ENCODE measurements around the gene C2orf81.

C2orf81 gene

DNA sequence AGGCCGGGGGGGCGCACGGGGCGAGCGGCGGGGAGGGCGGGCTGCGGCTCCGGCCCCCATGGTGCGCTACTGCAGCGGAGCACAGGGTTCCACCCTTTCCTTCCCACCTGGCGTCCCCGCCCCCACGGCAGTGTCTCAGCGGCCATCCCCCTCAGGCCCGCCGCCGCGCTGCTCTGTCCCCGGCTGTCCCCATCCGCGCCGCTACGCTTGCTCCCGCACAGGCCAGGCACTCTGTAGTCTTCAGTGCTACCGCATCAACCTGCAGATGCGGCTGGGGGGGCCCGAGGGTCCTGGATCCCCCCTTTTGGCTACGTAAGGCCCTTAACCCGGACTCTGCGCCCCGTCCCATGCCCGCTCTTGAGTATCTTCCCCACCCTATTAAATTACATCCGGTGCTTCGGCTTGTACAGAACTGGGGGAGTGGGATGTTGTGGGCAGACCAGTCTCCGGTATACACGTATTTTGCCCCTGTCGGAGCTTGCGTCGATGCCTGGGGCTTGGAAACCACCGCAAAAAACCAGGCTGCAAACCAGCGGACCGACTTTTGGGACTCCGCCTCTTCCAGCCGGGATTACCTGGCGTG lies 36.2 kb upstream of the C2orf81 start:
- Histone ChIP-seq H3K27ac (peak overlapping the region; percentile 99), H3K4me1 (peaks cover 22% of the 10 kb centered on the region), H2AFZ (peak overlapping the region; percentile 91), H3K27me3 (ENCODE audit: control insufficient read depth, insufficient read depth, low read length) (no peaks in the 10 kb centered on the region), H3K79me2 (peaks cover 6% of the 10 kb centered on the region), H3K36me3 (ENCODE audit: control insufficient read depth, insufficient read depth, low read length) (no peaks in the 10 kb centered on the region), H3K4me3 (ENCODE audit: low read depth, low read length) (peak overlapping the region; percentile 90), H3K4me2 (ENCODE audit: low read length) (peak overlapping the region; percentile 96), H3K9me3 (ENCODE audit: control insufficient read depth, low read length) (no peaks in the 10 kb centered on the region), H3K9ac (peak overlapping the region; percentile 78)
- TF ChIP-seq, protein P1, sequence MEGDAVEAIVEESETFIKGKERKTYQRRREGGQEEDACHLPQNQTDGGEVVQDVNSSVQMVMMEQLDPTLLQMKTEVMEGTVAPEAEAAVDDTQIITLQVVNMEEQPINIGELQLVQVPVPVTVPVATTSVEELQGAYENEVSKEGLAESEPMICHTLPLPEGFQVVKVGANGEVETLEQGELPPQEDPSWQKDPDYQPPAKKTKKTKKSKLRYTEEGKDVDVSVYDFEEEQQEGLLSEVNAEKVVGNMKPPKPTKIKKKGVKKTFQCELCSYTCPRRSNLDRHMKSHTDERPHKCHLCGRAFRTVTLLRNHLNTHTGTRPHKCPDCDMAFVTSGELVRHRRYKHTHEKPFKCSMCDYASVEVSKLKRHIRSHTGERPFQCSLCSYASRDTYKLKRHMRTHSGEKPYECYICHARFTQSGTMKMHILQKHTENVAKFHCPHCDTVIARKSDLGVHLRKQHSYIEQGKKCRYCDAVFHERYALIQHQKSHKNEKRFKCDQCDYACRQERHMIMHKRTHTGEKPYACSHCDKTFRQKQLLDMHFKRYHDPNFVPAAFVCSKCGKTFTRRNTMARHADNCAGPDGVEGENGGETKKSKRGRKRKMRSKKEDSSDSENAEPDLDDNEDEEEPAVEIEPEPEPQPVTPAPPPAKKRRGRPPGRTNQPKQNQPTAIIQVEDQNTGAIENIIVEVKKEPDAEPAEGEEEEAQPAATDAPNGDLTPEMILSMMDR (IDR thresholded peaks at IDR 0.05) = no peak

DNA sequence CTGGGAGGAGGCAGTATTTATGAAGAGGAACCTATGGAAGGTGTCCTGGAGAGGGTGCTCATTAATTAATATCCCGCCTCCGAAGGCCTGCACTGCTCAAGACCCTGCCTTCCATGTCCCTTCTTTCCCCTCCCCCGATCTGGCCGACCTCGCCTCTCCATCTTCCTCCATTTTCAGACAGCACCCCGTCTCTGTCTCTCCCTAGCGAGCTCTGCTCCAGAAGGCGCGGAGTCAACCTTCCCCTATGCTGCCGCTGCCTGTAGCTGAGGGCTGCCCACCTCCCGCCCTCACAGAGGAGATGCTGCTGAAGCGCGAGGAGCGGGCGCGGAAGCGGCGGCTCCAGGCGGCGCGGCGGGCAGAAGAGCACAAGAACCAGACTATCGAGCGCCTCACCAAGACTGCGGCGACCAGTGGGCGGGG lies 35.7 kb upstream of the C2orf81 start:
- Histone ChIP-seq H3K79me2 (peaks cover 6% of the 10 kb centered on the region), H3K27ac (peak overlapping the region; percentile 99), H3K4me3 (ENCODE audit: low read depth, low read length) (peak overlapping the region; percentile 90), H2AFZ (peak overlapping the region; percentile 91), H3K36me3 (ENCODE audit: control insufficient read depth, insufficient read depth, low read length) (no peaks in the 10 kb centered on the region), H3K4me1 (peaks cover 22% of the 10 kb centered on the region), H3K4me2 (ENCODE audit: low read length) (peak overlapping the region; percentile 96), H3K9ac (no peak overlapping the region), H3K27me3 (ENCODE audit: control insufficient read depth, insufficient read depth, low read length) (no peaks in the 10 kb centered on the region), H3K9me3 (ENCODE audit: control insufficient read depth, low read length) (no peaks in the 10 kb centered on the region)
- TF ChIP-seq, protein P1 (IDR thresholded peaks at IDR 0.05) = no peak

DNA sequence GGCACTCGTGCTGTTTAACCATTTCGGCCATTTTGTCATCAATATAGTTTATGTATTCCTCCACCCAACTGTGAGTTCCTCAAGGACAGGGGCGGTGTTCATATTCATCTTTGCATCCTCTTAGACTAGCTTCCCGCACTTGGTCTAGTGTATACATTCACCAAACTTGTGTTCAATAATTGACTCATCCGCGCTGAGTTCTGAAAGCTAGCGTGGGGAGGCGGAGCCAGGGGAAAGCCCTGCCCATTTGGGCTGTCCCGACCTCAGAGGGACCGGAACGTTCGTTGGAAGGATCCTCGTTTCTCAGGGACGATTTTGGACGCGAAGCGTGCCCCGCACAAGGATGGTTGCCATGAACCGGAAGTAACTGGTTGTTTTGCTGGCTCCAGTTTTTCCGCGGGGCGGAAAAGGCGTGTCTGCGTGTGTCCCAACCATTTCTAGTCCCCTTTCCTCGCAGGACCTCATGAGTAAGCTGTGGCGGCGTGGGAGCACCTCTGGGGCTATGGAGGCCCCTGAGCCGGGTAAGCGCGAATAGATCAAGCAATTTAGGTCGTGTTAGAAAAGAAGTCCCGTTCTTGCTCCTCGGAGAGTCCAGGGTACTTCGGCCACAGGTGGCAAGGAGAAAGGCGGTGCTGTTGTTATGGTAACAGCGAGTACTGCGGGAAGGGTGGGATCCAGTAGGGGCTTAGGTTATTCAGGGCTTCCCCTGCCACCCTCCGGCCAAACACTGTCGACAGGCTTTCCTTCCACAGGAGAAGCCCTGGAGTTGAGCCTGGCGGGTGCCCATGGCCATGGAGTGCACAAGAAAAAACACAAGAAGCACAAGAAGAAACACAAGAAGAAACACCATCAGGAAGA lies 33.5 kb upstream of the C2orf81 start, which contains the start of gene INO80B:
TSS of gene INO80B (plus strand) at position 434 of the 858 bp plus-strand sequence. CDS start at position 464, 30 bp downstream.
- Histone ChIP-seq H3K4me3 (ENCODE audit: low read depth, low read length) (peak within 1 kb of the TSS; percentile 89), H3K4me2 (ENCODE audit: low read length) (peak within 1 kb of the TSS; percentile 88), H3K27me3 (ENCODE audit: control insufficient read depth, insufficient read depth, low read length) (no peaks in the 10 kb centered on the region), H3K79me2 (peaks cover 6% of the 10 kb centered on the region), H3K9me3 (ENCODE audit: control insufficient read depth, low read length) (no peaks in the 10 kb centered on the region), H3K9ac (peak within 1 kb of the TSS; percentile 41), H2AFZ (peak within 1 kb of the TSS; percentile 82), H3K27ac (peak within 1 kb of the TSS; percentile 43), H3K36me3 (ENCODE audit: control insufficient read depth, insufficient read depth, low read length) (no peaks in the 10 kb centered on the region), H3K4me1 (peaks cover 31% of the 10 kb centered on the region)
- TF ChIP-seq, protein P1 (IDR thresholded peaks at IDR 0.05) = no peak

DNA sequence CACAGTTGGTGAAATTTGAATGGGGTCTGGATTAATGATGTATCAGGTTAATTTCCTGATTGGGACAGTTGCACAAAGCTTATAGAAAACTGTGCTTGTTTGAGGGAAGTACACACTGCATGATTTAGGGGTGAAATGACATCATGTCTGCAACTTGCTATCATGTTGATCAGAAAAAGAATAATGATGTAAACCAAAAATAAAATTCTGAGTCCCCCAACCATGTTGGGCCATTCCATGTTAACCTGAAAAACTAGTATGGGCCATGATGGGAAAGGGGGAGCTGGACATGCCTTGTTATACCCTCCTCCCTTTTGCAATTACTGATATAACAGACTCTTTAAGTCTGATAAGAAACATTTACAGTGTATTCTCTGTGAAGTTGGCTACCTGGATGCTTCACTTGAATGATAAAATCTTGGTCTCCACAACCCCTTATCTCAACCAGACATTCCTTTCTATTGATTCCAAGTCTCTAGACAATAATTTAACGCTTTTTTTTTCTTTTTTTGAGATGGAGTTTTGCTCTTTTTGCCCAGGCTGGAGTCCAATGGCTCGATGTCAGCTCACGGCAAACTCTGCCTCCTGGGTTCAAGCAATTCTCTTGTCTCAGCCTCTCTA lies 29.3 kb upstream of the C2orf81 start:
- Histone ChIP-seq H3K79me2 (peaks cover 4% of the 10 kb centered on the region), H3K4me3 (ENCODE audit: low read depth, low read length) (no peak overlapping the region), H3K4me2 (ENCODE audit: low read length) (peak overlapping the region; percentile 43), H3K36me3 (ENCODE audit: control insufficient read depth, insufficient read depth, low read length) (no peaks in the 10 kb centered on the region), H2AFZ (peak overlapping the region; percentile 54), H3K9me3 (ENCODE audit: control insufficient read depth, low read length) (no peaks in the 10 kb centered on the region), H3K4me1 (peaks cover 19% of the 10 kb centered on the region), H3K27ac (no peak overlapping the region), H3K27me3 (ENCODE audit: control insufficient read depth, insufficient read depth, low read length) (no peaks in the 10 kb centered on the region), H3K9ac (no peak overlapping the region)
- TF ChIP-seq, protein P1 (IDR thresholded peaks at IDR 0.05) = no peak

All from parathyroid adenoma (tissue), 2 donors.